22Rv1 (cell line): ENCODE data around the gene TMEM233.
"Not testable (repeated sequence)": the region's sequence is repeated elsewhere in the genome, so short reads cannot be mapped to it uniquely, and the experiment has no call there.

Source experiments
- H3K27ac ChIP-seq: fragments of 450-650 bp; 2 replicates; pipeline ENCODE4 v1.5.1; 2017
- ZFX ChIP-seq: fragments of 450-650 bp; IDR thresholded peaks from 2 replicates; pipeline ENCODE4 v1.6.1; 2017; ENCODE audit warnings: antibody characterized with exemption, borderline replicate concordance
- TF ChIP-seq, protein P1 (sequence below): fragments of 450-650 bp; IDR thresholded peaks from 2 replicates; pipeline ENCODE4 v1.5.1; 2017; ENCODE audit warnings: mild to moderate bottlenecking

The TMEM233 gene

DNA sequence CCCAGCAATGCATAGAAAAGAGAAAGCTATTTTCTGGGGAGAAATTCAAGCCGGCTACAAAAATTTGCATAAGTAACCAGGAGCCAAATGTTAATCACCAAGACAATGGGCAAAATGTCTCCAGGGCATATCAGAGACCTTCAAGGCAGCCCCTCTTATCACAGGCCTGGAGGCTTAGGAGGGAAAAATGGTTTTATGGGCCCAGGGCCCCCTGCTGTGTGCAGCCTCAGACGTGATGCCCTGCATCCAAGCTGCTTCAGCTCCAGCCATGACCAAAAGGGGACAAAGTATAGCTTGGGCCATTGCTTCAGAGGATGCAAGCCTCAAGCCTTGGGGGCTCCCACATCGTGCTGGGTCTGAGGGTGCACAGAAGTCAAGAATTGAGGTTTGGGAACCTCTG, 15.8 kb downstream of the TMEM233 start:
- TF ChIP-seq, protein P1, sequence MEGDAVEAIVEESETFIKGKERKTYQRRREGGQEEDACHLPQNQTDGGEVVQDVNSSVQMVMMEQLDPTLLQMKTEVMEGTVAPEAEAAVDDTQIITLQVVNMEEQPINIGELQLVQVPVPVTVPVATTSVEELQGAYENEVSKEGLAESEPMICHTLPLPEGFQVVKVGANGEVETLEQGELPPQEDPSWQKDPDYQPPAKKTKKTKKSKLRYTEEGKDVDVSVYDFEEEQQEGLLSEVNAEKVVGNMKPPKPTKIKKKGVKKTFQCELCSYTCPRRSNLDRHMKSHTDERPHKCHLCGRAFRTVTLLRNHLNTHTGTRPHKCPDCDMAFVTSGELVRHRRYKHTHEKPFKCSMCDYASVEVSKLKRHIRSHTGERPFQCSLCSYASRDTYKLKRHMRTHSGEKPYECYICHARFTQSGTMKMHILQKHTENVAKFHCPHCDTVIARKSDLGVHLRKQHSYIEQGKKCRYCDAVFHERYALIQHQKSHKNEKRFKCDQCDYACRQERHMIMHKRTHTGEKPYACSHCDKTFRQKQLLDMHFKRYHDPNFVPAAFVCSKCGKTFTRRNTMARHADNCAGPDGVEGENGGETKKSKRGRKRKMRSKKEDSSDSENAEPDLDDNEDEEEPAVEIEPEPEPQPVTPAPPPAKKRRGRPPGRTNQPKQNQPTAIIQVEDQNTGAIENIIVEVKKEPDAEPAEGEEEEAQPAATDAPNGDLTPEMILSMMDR: no peak
- TF ChIP-seq ZFX: no peak
- H3K27ac ChIP-seq: no peak overlapping the region

DNA sequence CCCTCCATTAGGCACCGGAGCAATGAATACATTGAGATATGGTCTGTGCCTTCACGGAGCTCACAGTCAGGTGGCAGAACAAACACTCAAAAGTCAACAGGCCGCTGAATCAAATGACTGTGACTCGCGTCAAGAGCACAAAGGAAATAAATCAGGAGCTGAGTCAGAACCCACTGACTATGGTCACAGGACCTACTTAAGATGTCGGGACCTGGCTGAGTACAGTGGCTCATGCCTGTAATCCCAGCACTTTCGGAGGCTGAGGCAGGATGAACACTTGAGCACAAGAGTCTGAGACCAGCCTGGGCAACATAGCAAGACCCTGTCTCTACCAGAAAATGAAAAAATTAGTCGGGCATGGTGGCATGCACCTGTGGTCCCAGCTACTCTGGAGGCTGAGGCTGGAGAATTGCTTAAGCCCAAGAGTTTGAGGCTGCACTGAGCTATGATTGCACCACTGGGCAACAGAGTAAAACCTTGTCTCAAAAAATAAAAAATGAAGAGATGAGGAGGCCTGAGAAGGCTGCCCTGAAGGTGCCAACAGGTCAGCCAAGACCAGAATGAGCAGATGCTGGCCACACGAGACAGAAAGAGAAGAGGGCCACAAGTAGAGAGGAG, 19.9 kb downstream of the TMEM233 start:
- no peak overlapping the region for H3K27ac ChIP-seq
- TF ChIP-seq, protein P1: no peak
- no peak for TF ChIP-seq ZFX

DNA sequence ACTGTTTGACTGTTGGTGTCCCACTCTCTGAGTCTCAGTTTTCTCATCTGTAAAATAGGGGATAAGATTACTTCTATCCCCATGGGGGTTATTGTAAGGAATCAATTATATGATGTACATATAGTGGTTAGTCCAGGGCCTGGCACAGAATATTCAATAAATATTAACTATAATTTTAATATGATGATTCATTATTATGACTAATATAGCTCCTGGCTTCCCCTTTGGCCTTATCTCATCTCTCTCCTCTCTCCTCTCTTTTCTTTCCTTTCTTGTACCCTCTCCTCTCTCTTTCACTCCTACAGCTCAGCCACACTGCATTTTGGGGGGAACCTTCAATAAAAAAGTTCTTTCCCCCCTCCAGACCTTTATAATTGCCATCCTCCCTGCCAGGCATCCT, 21.1 kb downstream of the TMEM233 start:
- no peak overlapping the region for H3K27ac ChIP-seq
- TF ChIP-seq ZFX: no peak

DNA sequence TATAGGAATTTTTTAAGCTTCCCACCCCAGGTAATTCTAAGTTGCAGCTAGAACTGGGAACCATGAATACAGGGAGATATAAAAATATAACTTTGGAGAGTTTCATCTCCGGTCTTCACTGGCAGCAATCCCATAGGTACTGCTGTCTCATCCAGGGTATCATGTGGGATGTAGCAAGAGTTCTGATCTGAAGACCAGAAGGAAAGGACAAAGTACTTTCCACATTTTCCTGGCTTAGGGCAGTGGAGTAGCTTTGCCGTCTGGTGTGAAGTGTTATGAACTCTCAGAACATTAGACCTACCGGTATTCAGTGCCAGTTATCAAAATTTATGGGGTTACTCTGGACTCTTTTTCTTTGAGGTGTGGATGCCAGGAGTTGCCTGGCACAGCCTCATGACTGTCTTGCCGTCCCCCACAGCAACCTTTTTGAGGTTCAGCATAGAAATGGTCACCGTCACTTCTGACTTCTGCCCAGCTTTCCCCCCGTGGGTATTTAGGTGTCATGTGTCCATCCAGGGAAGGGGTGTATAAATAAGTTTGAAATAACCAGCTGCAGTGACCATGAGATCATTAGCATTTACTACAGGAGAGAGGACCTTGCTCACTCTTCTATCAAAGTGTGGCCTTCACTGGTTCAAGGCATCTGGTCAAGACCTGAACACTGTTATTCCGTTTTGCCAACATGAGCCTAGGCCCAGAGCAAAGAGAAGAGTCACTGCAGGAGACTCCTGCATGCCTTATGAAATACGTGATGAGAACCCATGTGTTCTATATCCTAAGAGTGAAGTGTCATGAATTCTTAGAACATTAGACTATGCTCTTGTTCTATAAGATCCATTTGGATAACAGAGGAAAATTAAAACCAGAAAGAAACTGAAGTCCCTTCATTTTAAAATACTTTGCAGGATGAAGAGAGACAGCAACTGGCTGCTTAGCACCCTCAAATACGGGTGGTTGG, 22.2 kb downstream of the TMEM233 start:
- TF ChIP-seq ZFX: no peak
- TF ChIP-seq, protein P1: no peak

DNA sequence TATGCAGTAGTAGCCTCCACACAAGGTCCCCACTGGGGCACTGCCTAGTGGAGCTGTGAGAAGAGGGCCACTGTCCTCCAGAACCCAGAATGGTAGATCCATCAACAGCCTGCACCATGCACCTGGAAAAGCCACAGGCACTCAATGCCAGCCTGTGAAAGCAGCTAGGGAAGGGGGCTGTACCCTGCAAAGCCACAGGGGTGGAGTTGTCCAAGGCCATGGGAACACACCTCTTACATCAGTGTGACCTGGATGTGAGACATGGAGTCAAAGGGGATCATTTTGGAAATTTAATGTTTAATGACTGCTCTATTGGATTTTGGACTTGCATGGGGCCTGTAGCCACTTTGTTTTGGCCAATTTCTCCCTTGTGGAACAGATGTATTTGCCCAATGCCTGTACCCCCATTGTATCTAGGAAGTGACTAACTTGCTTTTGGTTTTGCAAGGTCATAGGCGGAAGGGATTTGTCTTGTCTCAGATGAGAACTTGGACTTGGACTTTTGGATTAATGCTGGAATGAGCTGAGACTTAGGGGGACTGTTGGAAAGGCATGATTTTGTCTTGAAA, 24.8 kb downstream of the TMEM233 start:
- H3K27ac ChIP-seq: not testable (repeated sequence)

More for the DNA sequence above, 22.2 kb downstream of the TMEM233 start:
- H3K27ac ChIP-seq: no peak overlapping the region

DNA sequence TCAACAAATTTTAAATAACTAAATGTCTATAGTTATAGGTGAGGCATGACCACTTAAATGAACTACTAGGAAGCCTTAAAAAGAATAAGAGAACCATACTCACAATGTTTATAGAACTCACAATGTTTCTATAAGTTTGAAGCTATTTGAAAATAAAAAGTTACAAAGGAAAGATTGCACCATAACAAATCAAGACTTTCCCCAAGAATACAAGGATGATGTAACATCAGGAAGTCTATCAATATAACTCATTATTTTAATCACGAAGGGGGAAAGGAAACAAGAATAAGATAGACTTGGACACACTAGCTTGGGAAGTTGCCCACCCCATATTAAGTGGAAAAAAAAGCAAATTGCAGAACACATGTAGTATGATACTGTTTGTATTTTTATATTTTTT, 26.9 kb downstream of the TMEM233 start:
- TF ChIP-seq ZFX: no peak
- TF ChIP-seq, protein P1: no peak
- no peak overlapping the region for H3K27ac ChIP-seq

DNA sequence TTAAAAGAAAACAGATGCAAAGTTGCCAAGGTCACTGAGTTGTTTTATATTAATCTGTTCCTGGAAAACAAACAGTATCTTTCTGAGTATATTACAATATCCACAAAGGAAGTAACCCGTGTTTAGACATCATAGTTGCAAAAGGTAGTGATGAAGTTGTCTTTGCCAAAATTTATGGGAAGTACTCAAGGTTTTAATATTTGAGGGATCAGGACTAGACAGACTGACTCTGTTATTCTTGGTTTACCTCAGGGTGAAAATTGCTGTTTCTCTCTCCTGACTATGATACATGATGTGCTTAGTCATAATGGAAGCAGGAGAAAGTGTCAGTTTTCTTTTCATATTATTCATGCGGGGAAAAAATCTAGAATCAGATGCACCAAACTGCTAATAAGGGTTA, 28.3 kb downstream of the TMEM233 start:
- TF ChIP-seq ZFX: no peak
- TF ChIP-seq, protein P1: no peak
- no peak overlapping the region for H3K27ac ChIP-seq

DNA sequence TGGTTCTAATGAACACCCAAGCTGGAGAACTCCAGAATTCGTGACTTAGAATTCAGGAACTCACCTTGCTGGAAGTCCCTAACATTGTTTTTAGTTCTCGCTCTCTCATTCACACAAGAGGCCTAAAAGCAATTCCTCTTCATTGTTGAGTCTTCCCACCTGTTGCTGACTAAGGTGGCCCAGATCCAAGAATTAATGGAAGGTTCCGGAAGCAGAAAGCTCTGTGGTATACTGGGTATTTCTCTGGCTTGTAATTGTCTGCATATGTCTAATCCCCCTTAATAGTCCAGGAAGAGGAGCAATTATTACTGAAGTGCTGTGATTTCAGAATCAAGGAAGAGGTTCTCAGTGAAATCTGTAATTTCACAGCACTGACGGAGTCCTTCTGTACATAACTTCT, 31.4 kb downstream of the TMEM233 start:
- H3K27ac ChIP-seq: no peak overlapping the region
- no peak for TF ChIP-seq ZFX
- TF ChIP-seq, protein P1: no peak
